Measurements from ENCODE around the gene ABCB1.

Gene ABCB1

DNA sequence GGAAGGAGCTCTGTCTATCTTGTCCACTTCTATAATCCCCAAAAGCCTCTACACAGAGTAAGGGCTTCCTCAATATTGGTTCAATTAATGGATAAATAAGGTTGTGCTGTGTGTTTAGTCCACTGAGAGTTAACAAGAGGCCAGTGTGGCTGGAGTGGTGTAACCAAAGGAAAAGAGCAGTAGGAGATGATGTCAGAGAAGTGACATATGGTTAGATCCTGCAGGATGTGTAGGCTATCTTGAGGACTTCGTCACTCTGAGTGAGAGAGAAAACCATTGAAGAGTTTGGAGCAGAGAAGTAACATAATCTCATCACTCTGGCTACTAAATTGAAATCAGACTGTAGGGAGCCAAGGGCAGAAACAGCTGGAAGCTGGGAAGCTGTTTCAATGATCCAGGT is 14.5 kb upstream of the ABCB1 start:
- H3K36me3 ChIP-seq (ENCODE audit: insufficient read depth, low read length): no peaks in the 10 kb centered on the region
- DNase-seq (ENCODE audit: low read depth, low spot score): no peak

DNA sequence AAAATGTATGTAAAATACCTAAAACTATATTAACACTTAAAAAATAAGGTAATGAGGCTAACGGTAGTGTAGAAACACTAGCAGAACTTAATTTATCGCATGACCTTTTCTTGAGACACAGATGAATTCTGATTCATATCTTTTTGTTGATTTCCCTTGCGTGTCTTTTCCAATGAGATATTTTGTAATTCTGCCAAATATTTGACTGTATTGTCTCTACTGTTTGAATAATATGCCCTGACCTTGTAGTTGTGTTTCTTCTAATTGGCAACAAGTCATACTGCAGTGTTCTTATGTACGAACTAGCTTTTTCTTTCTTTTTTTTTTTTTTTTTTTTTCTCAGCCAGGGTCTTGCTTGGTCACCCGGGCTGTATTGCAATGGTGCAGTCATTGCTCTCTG is 9.2 kb upstream of the ABCB1 start:
- Histone ChIP-seq H3K4me3 (no peak overlapping the region), H3K27ac (no peak overlapping the region), H3K36me3 (ENCODE audit: insufficient read depth, low read length) (no peaks in the 10 kb centered on the region), H3K9me3 (ENCODE audit: low read depth, low read length) (no peaks in the 10 kb centered on the region), H3K9ac (ENCODE audit: insufficient read length) (no peak overlapping the region)
- no peak for DNase-seq (ENCODE audit: low read depth, low spot score)
- TF ChIP-seq FOXP2 (optimal IDR thresholded peaks at IDR 0.05; ENCODE audit: control extremely low read depth, extremely low read length, insufficient read depth) (no peak), EZH2 (IDR thresholded peaks at IDR 0.05) (no peak), POLR2AphosphoS5 (IDR thresholded peaks at IDR 0.05; ENCODE audit: borderline replicate concordance, low read depth, low read length) (no peak)

More for the DNA sequence above, 14.5 kb upstream of the ABCB1 start:
- Histone ChIP-seq H3K4me3 (no peak overlapping the region), H3K27ac (no peak overlapping the region), H3K9me3 (ENCODE audit: low read depth, low read length) (no peaks in the 10 kb centered on the region), H3K9ac (ENCODE audit: insufficient read length) (no peak overlapping the region)
- TF ChIP-seq EZH2 (IDR thresholded peaks at IDR 0.05) (no peak), FOXP2 (optimal IDR thresholded peaks at IDR 0.05; ENCODE audit: control extremely low read depth, extremely low read length, insufficient read depth) (no peak), POLR2AphosphoS5 (IDR thresholded peaks at IDR 0.05; ENCODE audit: borderline replicate concordance, low read depth, low read length) (no peak)

DNA sequence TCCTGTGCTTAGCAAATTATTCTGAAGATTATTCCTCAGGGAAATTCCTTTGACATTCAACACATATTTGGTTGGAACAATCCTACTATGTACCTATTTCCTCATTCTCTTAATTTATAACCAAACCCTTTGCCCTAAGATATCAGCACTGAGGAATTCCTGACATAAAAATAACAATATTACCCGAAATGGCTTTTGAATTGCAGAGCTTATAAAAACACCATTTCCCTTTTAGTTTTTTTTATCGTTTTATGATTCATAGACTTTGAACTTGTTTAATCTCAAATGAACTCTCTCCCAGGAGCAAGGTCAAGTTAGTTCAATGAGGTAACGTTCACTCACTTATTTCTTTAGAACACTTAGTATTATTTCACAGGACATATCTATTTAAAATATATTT is 7.7 kb upstream of the ABCB1 start:
- no peak overlapping the region for H3K27ac ChIP-seq
- no peak for TF ChIP-seq EZH2 (IDR thresholded peaks at IDR 0.05)
- no peak for TF ChIP-seq FOXP2 (optimal IDR thresholded peaks at IDR 0.05; ENCODE audit: control extremely low read depth, extremely low read length, insufficient read depth)
- no peak for TF ChIP-seq POLR2AphosphoS5 (IDR thresholded peaks at IDR 0.05; ENCODE audit: borderline replicate concordance, low read depth, low read length)
- no peaks in the 10 kb centered on the region for H3K36me3 ChIP-seq (ENCODE audit: insufficient read depth, low read length)
- no peak overlapping the region for H3K9ac ChIP-seq (ENCODE audit: insufficient read length)
- DNase-seq (ENCODE audit: low read depth, low spot score): no peak
- H3K4me3 ChIP-seq: no peak overlapping the region
- no peaks in the 10 kb centered on the region for H3K9me3 ChIP-seq (ENCODE audit: low read depth, low read length)

DNA sequence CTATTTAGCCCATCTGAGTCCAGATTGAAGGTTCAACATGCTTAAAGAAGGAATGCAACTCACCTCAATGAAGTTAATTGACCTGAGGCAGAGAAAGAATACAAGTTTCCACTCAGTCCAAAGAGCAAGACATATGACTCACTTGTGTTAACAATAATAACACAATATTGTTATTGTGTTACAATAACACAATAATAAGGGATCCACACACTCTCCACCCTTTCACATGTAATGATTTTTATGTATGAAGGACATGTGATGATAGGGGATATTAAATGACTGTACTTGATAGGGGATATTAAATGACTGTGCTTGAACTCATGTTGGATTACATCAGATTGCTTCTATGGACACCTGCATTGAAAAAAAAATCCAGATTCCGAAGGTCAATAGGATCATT is 3.6 kb upstream of the ABCB1 start:
- H3K27ac ChIP-seq: no peak overlapping the region
- TF ChIP-seq FOXP2 (optimal IDR thresholded peaks at IDR 0.05; ENCODE audit: control extremely low read depth, extremely low read length, insufficient read depth) (no peak), EZH2 (IDR thresholded peaks at IDR 0.05) (no peak), POLR2AphosphoS5 (IDR thresholded peaks at IDR 0.05; ENCODE audit: borderline replicate concordance, low read depth, low read length) (no peak)
- H3K36me3 ChIP-seq (ENCODE audit: insufficient read depth, low read length): no peaks in the 10 kb centered on the region

DNA sequence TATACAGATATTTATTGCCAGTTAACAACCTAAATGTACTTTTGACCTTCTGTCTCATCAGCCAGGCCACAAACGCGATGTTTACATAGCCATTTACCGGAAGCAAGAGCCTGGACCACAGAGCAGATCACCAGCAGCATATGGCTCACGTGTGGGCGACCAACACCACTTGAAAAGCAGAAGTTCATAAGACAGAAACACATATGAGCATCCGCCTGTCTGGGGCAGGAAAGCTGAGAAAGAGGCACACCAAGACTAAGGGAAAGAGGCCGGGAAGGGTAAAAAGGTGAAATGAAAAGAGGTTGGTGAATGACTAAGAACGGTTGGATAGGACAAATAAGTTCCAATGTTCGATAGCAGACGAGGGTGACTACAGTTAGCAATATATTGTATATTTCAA is 1.3 kb downstream of the ABCB1 start:
- no peak overlapping the region for H3K27ac ChIP-seq
- DNase-seq (ENCODE audit: low read depth, low spot score): no peak
- no peak overlapping the region for H3K4me3 ChIP-seq

More for the DNA sequence above, 3.6 kb upstream of the ABCB1 start:
- Histone ChIP-seq H3K9ac (ENCODE audit: insufficient read length) (no peak overlapping the region), H3K9me3 (ENCODE audit: low read depth, low read length) (no peaks in the 10 kb centered on the region), H3K4me3 (no peak overlapping the region)
- DNase-seq (ENCODE audit: low read depth, low spot score): no peak

DNA sequence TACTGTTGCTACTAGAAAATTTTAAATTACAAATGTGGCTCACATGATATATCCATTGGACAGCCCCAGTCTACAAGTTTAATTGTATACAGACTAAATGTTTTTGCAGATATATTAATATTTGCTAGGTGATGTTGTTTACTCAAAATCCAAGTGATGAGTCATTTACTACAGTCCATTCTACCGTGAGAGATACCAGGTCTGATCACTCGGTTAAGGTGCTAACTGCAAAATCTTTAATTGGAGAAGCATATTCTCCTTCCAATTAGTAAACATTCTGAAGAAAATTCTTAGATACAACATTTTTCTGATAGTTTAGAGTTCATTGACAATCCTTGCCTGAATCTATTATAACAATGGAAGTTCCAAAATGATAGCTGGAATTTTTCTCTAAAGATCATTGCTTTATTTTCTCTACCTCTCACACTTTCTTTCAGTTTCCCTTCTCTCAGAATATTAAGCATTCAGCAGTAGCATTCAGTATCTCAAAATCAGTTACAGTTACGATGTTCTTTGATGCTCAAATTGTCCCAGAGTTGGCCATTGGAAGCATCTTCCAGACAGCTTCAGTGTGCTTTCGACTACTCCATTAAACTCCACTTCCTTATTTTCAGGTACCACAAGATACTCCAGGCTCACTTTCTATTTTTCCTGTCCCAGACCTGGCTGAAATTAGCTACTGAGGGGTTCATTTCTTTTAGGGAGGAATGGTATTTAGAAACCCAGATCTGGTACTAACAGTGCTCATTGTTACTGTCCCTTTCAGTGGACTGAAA is 2.3 kb downstream of the ABCB1 start:
- H3K9ac ChIP-seq (ENCODE audit: insufficient read length): no peak overlapping the region
- H3K9me3 ChIP-seq (ENCODE audit: low read depth, low read length): no peaks in the 10 kb centered on the region
- H3K36me3 ChIP-seq (ENCODE audit: insufficient read depth, low read length): no peaks in the 10 kb centered on the region
- no peak for DNase-seq (ENCODE audit: low read depth, low spot score)
- H3K4me3 ChIP-seq: no peak overlapping the region
- H3K27ac ChIP-seq: no peak overlapping the region
- TF ChIP-seq POLR2AphosphoS5 (IDR thresholded peaks at IDR 0.05; ENCODE audit: borderline replicate concordance, low read depth, low read length) (no peak), EZH2 (IDR thresholded peaks at IDR 0.05) (no peak), FOXP2 (optimal IDR thresholded peaks at IDR 0.05; ENCODE audit: control extremely low read depth, extremely low read length, insufficient read depth) (no peak)

More for the DNA sequence above, 1.3 kb downstream of the ABCB1 start:
- TF ChIP-seq FOXP2 (optimal IDR thresholded peaks at IDR 0.05; ENCODE audit: control extremely low read depth, extremely low read length, insufficient read depth): no peak
- no peak for TF ChIP-seq POLR2AphosphoS5 (IDR thresholded peaks at IDR 0.05; ENCODE audit: borderline replicate concordance, low read depth, low read length)
- no peak for TF ChIP-seq EZH2 (IDR thresholded peaks at IDR 0.05)
- no peak overlapping the region for H3K9ac ChIP-seq (ENCODE audit: insufficient read length)
- no peaks in the 10 kb centered on the region for H3K9me3 ChIP-seq (ENCODE audit: low read depth, low read length)
- no peaks in the 10 kb centered on the region for H3K36me3 ChIP-seq (ENCODE audit: insufficient read depth, low read length)

DNA sequence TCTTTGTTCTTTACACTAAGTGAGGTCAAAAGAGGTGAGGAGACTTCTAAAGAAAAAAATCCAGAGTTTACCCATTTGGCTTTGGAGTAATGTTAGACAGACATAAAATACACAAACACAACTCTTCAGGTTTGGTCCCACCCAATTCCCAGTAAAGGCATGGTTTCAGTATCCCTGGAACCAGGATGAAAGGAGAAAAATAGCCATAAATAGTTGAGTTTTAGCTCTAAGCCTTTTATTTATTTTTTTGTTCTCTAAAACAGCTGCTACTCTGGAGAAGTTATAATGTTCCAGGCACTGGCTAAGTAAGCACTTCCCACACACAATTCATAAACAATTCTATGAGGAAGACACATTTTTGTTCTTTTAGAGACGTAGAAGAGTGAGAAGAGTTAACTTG is 4.0 kb downstream of the ABCB1 start:
- Histone ChIP-seq H3K27ac (no peak overlapping the region), H3K4me3 (no peak overlapping the region), H3K9me3 (ENCODE audit: low read depth, low read length) (no peaks in the 10 kb centered on the region), H3K36me3 (ENCODE audit: insufficient read depth, low read length) (no peaks in the 10 kb centered on the region), H3K9ac (ENCODE audit: insufficient read length) (no peak overlapping the region)
- no peak for DNase-seq (ENCODE audit: low read depth, low spot score)
- no peak for TF ChIP-seq EZH2 (IDR thresholded peaks at IDR 0.05)
- no peak for TF ChIP-seq POLR2AphosphoS5 (IDR thresholded peaks at IDR 0.05; ENCODE audit: borderline replicate concordance, low read depth, low read length)
- no peak for TF ChIP-seq FOXP2 (optimal IDR thresholded peaks at IDR 0.05; ENCODE audit: control extremely low read depth, extremely low read length, insufficient read depth)

DNA sequence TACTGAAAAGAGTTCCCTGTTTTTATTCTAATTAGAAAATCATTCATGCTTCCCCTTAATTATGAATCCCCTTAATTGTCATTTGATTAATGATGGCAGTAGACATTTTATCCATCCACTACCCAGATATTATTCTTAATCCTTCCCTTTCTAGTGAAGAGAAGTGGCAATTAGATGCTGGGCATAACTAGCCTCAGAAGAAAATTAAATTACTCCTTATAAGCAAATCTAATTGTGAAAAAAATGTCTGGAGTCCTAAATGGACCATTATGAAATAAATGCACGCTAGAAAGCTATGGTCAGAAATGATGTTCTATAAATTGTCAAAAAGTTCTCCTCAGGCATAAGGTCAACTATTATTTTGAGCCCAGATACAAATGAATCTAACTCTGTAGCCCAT is 4.5 kb downstream of the ABCB1 start:
- Histone ChIP-seq H3K27ac (no peak overlapping the region), H3K9me3 (ENCODE audit: low read depth, low read length) (no peaks in the 10 kb centered on the region), H3K9ac (ENCODE audit: insufficient read length) (no peak overlapping the region), H3K36me3 (ENCODE audit: insufficient read depth, low read length) (no peaks in the 10 kb centered on the region), H3K4me3 (no peak overlapping the region)
- no peak for TF ChIP-seq POLR2AphosphoS5 (IDR thresholded peaks at IDR 0.05; ENCODE audit: borderline replicate concordance, low read depth, low read length)
- no peak for TF ChIP-seq FOXP2 (optimal IDR thresholded peaks at IDR 0.05; ENCODE audit: control extremely low read depth, extremely low read length, insufficient read depth)
- TF ChIP-seq EZH2 (IDR thresholded peaks at IDR 0.05): no peak
- no peak for DNase-seq (ENCODE audit: low read depth, low spot score)

DNA sequence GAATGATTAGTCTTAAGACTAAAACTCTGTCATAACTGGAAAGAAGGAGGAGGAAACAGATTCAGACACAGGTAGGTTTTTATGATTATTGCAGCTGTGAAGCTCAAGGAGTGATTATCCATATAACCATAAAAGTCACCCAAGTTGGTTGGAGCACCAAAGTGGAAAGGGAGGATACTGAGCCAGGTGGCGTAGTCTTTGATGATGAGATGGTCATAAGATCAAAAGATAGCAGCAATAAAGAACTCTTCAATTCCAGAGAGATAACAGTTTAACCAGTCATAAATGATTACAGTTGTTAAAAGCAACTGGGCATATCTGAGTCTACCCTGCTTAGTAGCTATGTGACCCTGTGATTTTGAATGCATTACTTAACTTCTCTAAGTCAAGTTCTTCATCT is 8.4 kb downstream of the ABCB1 start:
- no peak for DNase-seq (ENCODE audit: low read depth, low spot score)
- Histone ChIP-seq H3K36me3 (ENCODE audit: insufficient read depth, low read length) (no peaks in the 10 kb centered on the region), H3K27ac (no peak overlapping the region), H3K9me3 (ENCODE audit: low read depth, low read length) (no peaks in the 10 kb centered on the region), H3K4me3 (no peak overlapping the region), H3K9ac (ENCODE audit: insufficient read length) (no peak overlapping the region)
- TF ChIP-seq EZH2 (IDR thresholded peaks at IDR 0.05) (no peak), POLR2AphosphoS5 (IDR thresholded peaks at IDR 0.05; ENCODE audit: borderline replicate concordance, low read depth, low read length) (no peak), FOXP2 (optimal IDR thresholded peaks at IDR 0.05; ENCODE audit: control extremely low read depth, extremely low read length, insufficient read depth) (no peak)

All from SK-N-MC (cell line).